CD8-positive, alpha-beta memory T cell (primary cell): Measurements from ENCODE around the gene CLIC3. TPM values are rescaled to one million over a fixed set of nuclear protein-coding genes. Genes with fewer than 3 reads are reported as not detected.

Source experiments
- CTCF ChIA-PET: fragments of 350-600 bp; sonication (Branson Sonifier 250); formaldehyde crosslinking; loops from one replicate; lab custom pipeline; 2021; ENCODE audit warnings: antibody characterized with exemption; lab: Charles Lee
- POLR2A ChIA-PET: fragments of 350-600 bp; sonication (Branson Sonifier 250); formaldehyde crosslinking; loops from one replicate; lab custom pipeline; 2021; ENCODE audit warnings: antibody characterized with exemption; lab: Charles Lee
- DNase-seq, 5 donors: peaks; one replicate each; pipeline versions ENCODE4 v3.0.0 to v3.0.0-alpha.2; 2020 to 2022; ENCODE audit warnings: mixed read lengths in 1 of 5
- H3K27ac ChIP-seq: one replicate; pipeline ENCODE4 v1.7.0; 2013; ENCODE audit warnings: low read depth, mild to moderate bottlenecking, low read length, moderate library complexity
- H3K27me3 ChIP-seq: 2 replicates; pipeline ENCODE4 v1.7.0; 2013; ENCODE audit warnings: low read length, mild to moderate bottlenecking; ENCODE audit not compliant: insufficient read depth, poor library complexity, severe bottlenecking
- H3K36me3 ChIP-seq: 2 replicates; pipeline ENCODE4 v1.7.0; 2013; ENCODE audit warnings: mild to moderate bottlenecking, low read length, moderate library complexity; ENCODE audit not compliant: insufficient read depth
- H3K4me1 ChIP-seq: 2 replicates; pipeline ENCODE4 v1.7.0; 2013; ENCODE audit warnings: mild to moderate bottlenecking, low read length, moderate library complexity; ENCODE audit not compliant: insufficient read depth
- H3K4me3 ChIP-seq: 2 replicates; pipeline ENCODE4 v1.7.0; 2013; ENCODE audit warnings: mild to moderate bottlenecking, low read length
- H3K9me3 ChIP-seq: 2 replicates; pipeline ENCODE4 v1.7.0; 2013; ENCODE audit warnings: mild to moderate bottlenecking, low read length
- H3K27ac Mint-ChIP-seq, 8 donors: one replicate each; pipeline ENCODE4 v1.8.0; 2020 to 2021; ENCODE audit warnings: mixed read lengths in 8 of 8, mild to moderate bottlenecking in 6 of 8, inconsistent platforms in 3 of 8, moderate library complexity in 3 of 8
- H3K27me3 Mint-ChIP-seq, 2 donors: one replicate each; pipeline ENCODE4 v1.8.0; 2020 to 2021; ENCODE audit warnings: mixed read lengths in 2 of 2, mild to moderate bottlenecking in 1 of 2, moderate library complexity in 1 of 2
- H3K36me3 Mint-ChIP-seq, 3 donors: one replicate each; pipeline ENCODE4 v1.8.0; 2020 to 2021; ENCODE audit warnings: mixed read lengths in 3 of 3, inconsistent platforms in 1 of 3, mild to moderate bottlenecking in 1 of 3
- H3K4me1 Mint-ChIP-seq, 3 donors: one replicate each; pipeline ENCODE4 v1.8.0; 2020 to 2021; ENCODE audit warnings: mixed read lengths in 3 of 3, inconsistent platforms in 1 of 3, mild to moderate bottlenecking in 1 of 3
- H3K4me3 Mint-ChIP-seq, 7 donors: one replicate each; pipeline ENCODE4 v1.8.0; 2020 to 2021; ENCODE audit warnings: mixed read lengths in 7 of 7, mild to moderate bottlenecking in 6 of 7, moderate library complexity in 4 of 7, inconsistent platforms in 2 of 7
- H3K9me3 Mint-ChIP-seq, 5 donors: one replicate each; pipeline ENCODE4 v1.8.0; 2020 to 2022; ENCODE audit warnings: mixed read lengths in 5 of 5, mild to moderate bottlenecking in 3 of 5, moderate library complexity in 2 of 5, inconsistent platforms in 1 of 5
- polyA plus RNA-seq: library from polyadenylated mRNA; unstranded; fragments of 300-500 nt; fragmentation: Illumina TruSeq; gene quantifications from one replicate; pipeline ENCODE4 v1.2.3, GENCODE V29; 2021
- total RNA-seq, 2 experiments: library from RNA; stranded (reverse); gene quantifications; one replicate each; pipeline ENCODE4 v1.2.3, GENCODE V29; 2021

The CLIC3 gene
- total and polyA plus RNA-seq, 3 experiments from 2014 or later, result 3.4 to 52.1 (median 4.1) TPM

- Histone ChIP-seq H3K27ac (peak overlapping the region; percentile 78), H3K4me1 (peaks cover 14% of the 10 kb centered on the region), H3K9me3 (no peaks in the 10 kb centered on the region), H3K4me3 (peak overlapping the region; percentile 77), H3K36me3 (no peaks in the 10 kb centered on the region), H3K27me3 (no peaks in the 10 kb centered on the region)
- peak; percentile 93 to 98 (median 97) for DNase-seq
- H3K9me3 Mint-ChIP-seq, result no peaks in the 10 kb centered on the region
- peak overlapping the region; percentile 80 to 94 (median 86) for H3K27ac Mint-ChIP-seq
- ChIA-PET CTCF (interaction anchor here (0.7 to 8.7 kb wide), 8 partner anchors 10 to 85 kb away, joined by 3 to 159 read pairs (median 4); partner anchors contain the start of genes ABCA2 and FUT7), POLR2A (interaction anchor here (1.0 kb wide), 4 partner anchors 28 to 86 kb away, joined by 3 to 4 read pairs (median 3); partner anchors contain the start of gene CLIC3)
- peak overlapping the region; percentile 81 to 92 (median 87) for H3K4me3 Mint-ChIP-seq
- H3K27me3 Mint-ChIP-seq, result no peaks in the 10 kb centered on the region
- H3K36me3 Mint-ChIP-seq, result no peaks in the 10 kb centered on the region
- H3K4me1 Mint-ChIP-seq, result peaks cover 0 to 34% (median 7%) of the 10 kb centered on the region in 3 donors
These were observed 46.3 kb downstream of the CLIC3 start for GRCh38 chr9:136949817-136950655.

- peaks cover 4 to 34% (median 11%) of the 10 kb centered on the region in 3 donors for H3K4me1 Mint-ChIP-seq
- Histone ChIP-seq H3K9me3 (no peaks in the 10 kb centered on the region), H3K4me3 (peak overlapping the region; percentile 77), H3K4me1 (peaks cover 17% of the 10 kb centered on the region), H3K36me3 (no peaks in the 10 kb centered on the region), H3K27me3 (no peaks in the 10 kb centered on the region), H3K27ac (peak overlapping the region; percentile 78)
- no peaks in the 10 kb centered on the region for H3K9me3 Mint-ChIP-seq
- peak overlapping the region; percentile 81 to 92 (median 84) for H3K4me3 Mint-ChIP-seq
- H3K27me3 Mint-ChIP-seq, result no peaks in the 10 kb centered on the region
- ChIA-PET CTCF (interaction anchor here (0.7 to 8.7 kb wide), 5 partner anchors 11 to 86 kb away, joined by 3 to 159 read pairs (median 4); partner anchors contain the start of genes ABCA2 and FUT7), POLR2A (interaction anchor here (1.0 kb wide), 4 partner anchors 29 to 86 kb away, joined by 3 to 4 read pairs (median 3); partner anchors contain the start of gene CLIC3)
- no peaks in the 10 kb centered on the region for H3K36me3 Mint-ChIP-seq
- H3K27ac Mint-ChIP-seq, result peak overlapping the region; percentile 60 to 94 (median 83)
- no peak for DNase-seq
These were observed 47.0 kb downstream of the CLIC3 start for GRCh38 chr9:136949239-136949816.

GRCh38 chr9:136947955-136948510, 48.3 kb downstream of the CLIC3 start:
- H3K27ac ChIP-seq, result no peak overlapping the region
- ChIA-PET CTCF (interaction anchor here (0.6 to 8.7 kb wide), 25 partner anchors 12 to 141 kb away, joined by 3 to 159 read pairs (median 5); partner anchors contain the start of genes ABCA2, AJM1, CLIC3 and FUT7), POLR2A (interaction anchor here (0.7 to 1.7 kb wide), 5 partner anchors 12 to 220 kb away, joined by 3 to 18 read pairs (median 7); partner anchors contain the start of gene PAXX)
- H3K4me1 Mint-ChIP-seq, result peaks cover 4 to 38% (median 11%) of the 10 kb centered on the region in 3 donors
- no peak for DNase-seq
- H3K27me3 Mint-ChIP-seq, result no peaks in the 10 kb centered on the region
- peaks cover 0 to 6% (median 0%) of the 10 kb centered on the region in 3 donors for H3K36me3 Mint-ChIP-seq
- no peaks in the 10 kb centered on the region for H3K36me3 ChIP-seq
- no peaks in the 10 kb centered on the region for H3K27me3 ChIP-seq
- no peak overlapping the region for H3K4me3 ChIP-seq
- peak overlapping the region; percentile 29 to 88 (median 67) for H3K4me3 Mint-ChIP-seq
- no peaks in the 10 kb centered on the region for H3K9me3 ChIP-seq
- peak overlapping the region in 6 of 8 donors; percentile 9 to 81 (median 64) for H3K27ac Mint-ChIP-seq
- H3K4me1 ChIP-seq, result peaks cover 17% of the 10 kb centered on the region
- no peaks in the 10 kb centered on the region for H3K9me3 Mint-ChIP-seq

- Mint-ChIP-seq H3K4me1 (peaks cover 4 to 44% (median 11%) of the 10 kb centered on the region in 3 donors), H3K36me3 (peaks cover 0 to 12% (median 0%) of the 10 kb centered on the region in 3 donors), H3K4me3 (peak overlapping the region in 2 of 7 donors; percentile 36 to 56), H3K27me3 (no peaks in the 10 kb centered on the region), H3K9me3 (no peaks in the 10 kb centered on the region), H3K27ac (peak overlapping the region in 1 of 8 donors; percentile 64)
- no peak for DNase-seq
- H3K4me1 ChIP-seq, result peaks cover 17% of the 10 kb centered on the region
- ChIA-PET POLR2A (interaction anchor here (0.9 to 1.7 kb wide), 4 partner anchors 12 to 88 kb away, joined by 3 to 18 read pairs (median 7); partner anchors contain the start of gene PAXX), CTCF (interaction anchor here (0.7 to 8.7 kb wide), 22 partner anchors 19 to 140 kb away, joined by 3 to 159 read pairs (median 5); partner anchors contain the start of genes ABCA2, AJM1, CLIC3 and FUT7)
- no peaks in the 10 kb centered on the region for H3K27me3 ChIP-seq
- no peaks in the 10 kb centered on the region for H3K9me3 ChIP-seq
- no peak overlapping the region for H3K4me3 ChIP-seq
- H3K27ac ChIP-seq, result no peak overlapping the region
- H3K36me3 ChIP-seq, result peaks cover 4% of the 10 kb centered on the region
These were observed 49.1 kb downstream of the CLIC3 start for GRCh38 chr9:136947028-136947891.

GRCh38 chr9:136946228-136947027, 49.9 kb downstream of the CLIC3 start:
- no peak for DNase-seq
- ChIA-PET POLR2A (no interaction called here), CTCF (interaction anchor here (1.0 to 8.7 kb wide), 8 partner anchors 29 to 139 kb away, joined by 3 to 159 read pairs (median 6); partner anchors contain the start of genes AJM1, FUT7 and RABL6)
- Mint-ChIP-seq H3K9me3 (no peaks in the 10 kb centered on the region), H3K27me3 (no peaks in the 10 kb centered on the region), H3K36me3 (peaks cover 0 to 19% (median 0%) of the 10 kb centered on the region in 3 donors), H3K4me3 (no peak overlapping the region), H3K27ac (peak overlapping the region in 1 of 8 donors; percentile 19), H3K4me1 (peaks cover 4 to 44% (median 11%) of the 10 kb centered on the region in 3 donors)
- H3K4me3 ChIP-seq, result no peak overlapping the region
- H3K36me3 ChIP-seq, result peaks cover 12% of the 10 kb centered on the region
- H3K9me3 ChIP-seq, result no peaks in the 10 kb centered on the region
- H3K27ac ChIP-seq, result no peak overlapping the region
- H3K4me1 ChIP-seq, result peaks cover 17% of the 10 kb centered on the region
- no peaks in the 10 kb centered on the region for H3K27me3 ChIP-seq

- H3K4me3 Mint-ChIP-seq, result peak overlapping the region in 4 of 7 donors; percentile 56 to 80 (median 65)
- peak overlapping the region in 2 of 8 donors; percentile 43 to 79 for H3K27ac Mint-ChIP-seq
- peaks cover 0 to 28% (median 0%) of the 10 kb centered on the region in 3 donors for H3K36me3 Mint-ChIP-seq
- H3K4me1 Mint-ChIP-seq, result peaks cover 4 to 39% (median 11%) of the 10 kb centered on the region in 3 donors
- ChIA-PET CTCF (interaction anchor here (1.0 to 8.7 kb wide), 12 partner anchors 13 to 95 kb away, joined by 3 to 159 read pairs (median 4); partner anchors contain the start of genes CLIC3, FUT7, PAXX and PTGDS), POLR2A (interaction anchor here (1.5 to 1.9 kb wide), 3 partner anchors 50 to 145 kb away, joined by 3 to 7 read pairs (median 4); no protein-coding TSS in a partner anchor)
- no peaks in the 10 kb centered on the region for H3K9me3 ChIP-seq
- H3K36me3 ChIP-seq, result peaks cover 15% of the 10 kb centered on the region
- H3K4me3 ChIP-seq, result peak overlapping the region; percentile 11
- no peaks in the 10 kb centered on the region for H3K9me3 Mint-ChIP-seq
- H3K27me3 ChIP-seq, result no peaks in the 10 kb centered on the region
- H3K27ac ChIP-seq, result peak overlapping the region; percentile 17
- DNase-seq, result no peak
- H3K4me1 ChIP-seq, result peaks cover 15% of the 10 kb centered on the region
- no peaks in the 10 kb centered on the region for H3K27me3 Mint-ChIP-seq
These were observed 50.8 kb downstream of the CLIC3 start for GRCh38 chr9:136945333-136946227.
